GM12878 (cell line): ENCODE results near the gene SCTR. TPM values are rescaled to one million over a fixed set of nuclear protein-coding genes. Genes with fewer than 3 reads are reported as not detected.

Source experiments
- ATAC-seq: fragments of 200-7000 bp; cut with Tn5 transposase; 3 replicates; pipeline ENCODE4 v1.9.1; 2020; ENCODE audit warnings: mild to moderate bottlenecking, moderate library complexity
- BruUV-seq: library from RNA; stranded (reverse); fragments of 400-500 nt; replicated peaks from 2 replicates; lab custom pipeline; 2021; lab: Mats Ljungman, UMichigan
- CTCF ChIA-PET: fragments of 300-600 bp; sonication (Branson Sonifier 250); formaldehyde crosslinking; extraction: SDS; loops from one replicate; lab custom pipeline; 2021; ENCODE audit warnings: inconsistent platforms; lab: Yijun Ruan, JAX
- POLR2A ChIA-PET: fragments of 350-600 bp; formaldehyde crosslinking; extraction: SDS; loops from one replicate; lab custom pipeline; 2021; ENCODE audit warnings: inconsistent platforms; lab: Charles Lee
- RAD21 ChIA-PET: fragments of 300-600 bp; sonication (Branson Sonifier 250); formaldehyde crosslinking; loops from one replicate; lab custom pipeline; 2023; ENCODE audit warnings: antibody characterized with exemption; ENCODE audit not compliant: unreplicated experiment; lab: Charles Lee
- SMC1A ChIA-PET: fragments of 300-600 bp; sonication (Branson Sonifier 250); formaldehyde crosslinking; loops from one replicate; lab custom pipeline; 2023; ENCODE audit not compliant: unreplicated experiment, uncharacterized antibody; lab: Charles Lee
- DNase-seq: peaks from one replicate; pipeline ENCODE4 v3.0.0-alpha.2; 2011; ENCODE audit warnings: low read depth, low spot score
- FAIRE-seq: peaks from 3 replicates; lab custom pipeline; 2011; peaks lifted over from hg19 to GRCh38; lab: Jason Lieb, UNC
- H2AFZ ChIP-seq: 2 replicates; pipeline ENCODE4 v1.6.0; 2011; ENCODE audit warnings: low read depth, low read length, control low read depth; ENCODE audit not compliant: control insufficient read depth
- H3K27ac ChIP-seq: 2 replicates; pipeline ENCODE4 v1.5.1; 2011; ENCODE audit warnings: control low read depth; ENCODE audit not compliant: control insufficient read depth, insufficient read depth
- H3K27me3 ChIP-seq, 2 experiments: replicated peaks in 1 of 2; 2 replicates each; pipeline versions ENCODE4 v1.6.0 to v1.6.1; 2011; ENCODE audit warnings: low read length in 1 of 2; ENCODE audit not compliant: control insufficient read depth in 2 of 2, insufficient read depth in 2 of 2
- H3K36me3 ChIP-seq, 2 experiments: 2 replicates each; pipeline ENCODE4 v1.5.1; 2011; ENCODE audit warnings: low read length in 1 of 2; ENCODE audit not compliant: control insufficient read depth in 2 of 2, insufficient read depth in 2 of 2
- H3K4me1 ChIP-seq: 2 replicates; pipeline ENCODE4 v1.6.1; 2011; ENCODE audit warnings: mild to moderate bottlenecking, low read length, moderate library complexity, mixed read lengths; ENCODE audit not compliant: control insufficient read depth, insufficient read depth
- H3K4me2 ChIP-seq: 2 replicates; pipeline ENCODE4 v1.6.0; 2011; ENCODE audit warnings: control low read depth; ENCODE audit not compliant: control insufficient read depth, insufficient read depth
- H3K4me3 ChIP-seq: fragments of 200-600 bp; sonication (generic); 2 replicates; pipeline ENCODE4 v1.5.1; 2016
- H3K79me2 ChIP-seq: 2 replicates; pipeline ENCODE4 v1.6.0; 2011; ENCODE audit warnings: low read length; ENCODE audit not compliant: control insufficient read depth, insufficient read depth
- H3K9ac ChIP-seq: 2 replicates; pipeline ENCODE4 v1.8.0; 2011; ENCODE audit warnings: low read length, control low read depth, mixed read lengths; ENCODE audit not compliant: control insufficient read depth, insufficient read depth
- H3K9me3 ChIP-seq: replicated peaks from 3 replicates; pipeline ENCODE4 v1.5.1; 2011; ENCODE audit warnings: mild to moderate bottlenecking, low read length; ENCODE audit not compliant: control insufficient read depth, insufficient read depth
- H4K20me1 ChIP-seq: 2 replicates; pipeline ENCODE4 v1.6.0; 2011; ENCODE audit not compliant: control insufficient read depth, insufficient read depth
- BMI1 ChIP-seq: fragments of 450-650 bp; IDR thresholded peaks from 2 replicates; pipeline ENCODE4 v1.6.1; 2016; ENCODE audit warnings: mild to moderate bottlenecking, moderate library complexity, borderline replicate concordance
- HSF1 ChIP-seq: fragments of 150-350 bp; IDR thresholded peaks from 2 replicates; pipeline ENCODE4 v1.6.1; 2014; ENCODE audit warnings: mild to moderate bottlenecking, low read depth, low read length
- NRF1 ChIP-seq: conservative IDR thresholded peaks from 2 replicates; pipeline ENCODE4 v1.6.1; 2011; ENCODE audit warnings: mild to moderate bottlenecking, low read depth, low read length, improper control_type of control experiment
- USF2 ChIP-seq: IDR thresholded peaks from 2 replicates; pipeline ENCODE4 v1.6.1; 2011; ENCODE audit warnings: low read depth, low read length, improper control_type of control experiment, borderline replicate concordance
- ZBTB11 ChIP-seq: fragments of 450-650 bp; formaldehyde crosslinking; IDR thresholded peaks from 2 replicates; pipeline ENCODE4 v1.5.0; 2022; ENCODE audit warnings: mild to moderate bottlenecking, missing genetic modification characterization
- ZBTB4 ChIP-seq: fragments of 450-650 bp; formaldehyde crosslinking; IDR thresholded peaks from 2 replicates; pipeline ENCODE4 v1.4.0; 2022; ENCODE audit warnings: mild to moderate bottlenecking, moderate library complexity
- WGBS: methylation state at CpG from one replicate; pipeline ENCODE4 v1.1.6; 2016; ENCODE audit warnings: low lambda C conversion rate; ENCODE audit not compliant: insufficient replicate concordance, insufficient coverage; ENCODE audit errors: missing lambda C conversion rate; 5-methylcytosine and 5-hydroxymethylcytosine counted together
- in situ Hi-C: fragments of 300-500 bp; cut with MboI; formaldehyde crosslinking; loops from 9 replicates; pipeline ENCODE4 v1.14.3; 2018; ENCODE audit warnings: mixed read lengths
- intact Hi-C: fragments of 100-400 bp; cut with micrococcal nuclease; formaldehyde crosslinking; loops from one replicate; pipeline ENCODE4 v1.14.2; 2022; ENCODE audit not compliant: unreplicated experiment
- polyA plus RNA-seq, 11 experiments: library from polyadenylated mRNA; depleted of rRNA in 4 of 11; unstranded in 6 of 11; stranded (reverse) in 5 of 11; fragments of >200 nt; fragmentation: Nextera tagmentation in 4 of 11; fragmentation: Illumina TruSeq in 1 of 11; extraction: Ambion mirVana in 4 of 11; extraction: Trizol in 1 of 11; gene quantifications; 1 replicate in 1 of 11; 2 replicates in 10 of 11; pipeline versions ENCODE4 v1.2.1 to v1.2.3, GENCODE V29; 2011 to 2016; ENCODE audit warnings: inconsistent platforms in 2 of 11, missing spikeins in 2 of 11, low read depth in 1 of 11
- total RNA-seq, 4 experiments: library from RNA; depleted of rRNA in 3 of 4; stranded (reverse); fragments of >200 nt in 3 of 4; fragmentation: Illumina TruSeq in 1 of 4; extraction: Trizol in 1 of 4; gene quantifications; 2 replicates each; pipeline versions ENCODE4 v1.2.1 to v1.2.3, GENCODE V29; 2013 to 2021

SCTR gene
- total and polyA plus RNA-seq, 10 of the 15 experiments (the other 5 are each of a cell fraction or from before 2014, with no cell fraction given) = 0.26 TPM; not detected in 9

GRCh38 chr2:119511989-119512388 is 12.3 kb downstream of the SCTR start:
- H2AFZ ChIP-seq = no peak overlapping the region
- ChIA-PET SMC1A (no interaction called here), RAD21 (no interaction called here), POLR2A (no interaction called here), CTCF (no interaction called here)
- no peak for TF ChIP-seq ZBTB11 (CRISPR knock-in tag)
- TF ChIP-seq BMI1 = no peak
- TF ChIP-seq USF2 = no peak
- no peak for TF ChIP-seq HSF1
- TF ChIP-seq NRF1 = no peak
- no peak for TF ChIP-seq ZBTB4
- no peak overlapping the region for H3K4me2 ChIP-seq
- H3K27me3 ChIP-seq = no peaks in the 10 kb centered on the region; a peak in 1 of 4 replicates
- no peak overlapping the region for H3K4me3 ChIP-seq
- H3K4me1 ChIP-seq = no peaks in the 10 kb centered on the region
- FAIRE-seq (no peak), ATAC-seq (no peak), DNase-seq (no peak)
- H3K27ac ChIP-seq = no peak overlapping the region
- no peaks in the 10 kb centered on the region for H3K79me2 ChIP-seq
- H3K9ac ChIP-seq = no peak overlapping the region
- H3K36me3 ChIP-seq = no peaks in the 10 kb centered on the region
- no TSS peak for BruUV-seq
- in situ Hi-C loops (no loop called here), intact Hi-C loops (no loop called here)
- 12% methylated on average over 3 of the region's 3 CpGs for WGBS
- H4K20me1 ChIP-seq = no peaks in the 10 kb centered on the region
- no peaks in the 10 kb centered on the region for H3K9me3 ChIP-seq
